Left colon (tissue), 2 donors: Measurements from ENCODE around the gene HOMER2. TPM values are rescaled to one million over a fixed set of nuclear protein-coding genes. Genes with fewer than 3 reads are reported as not detected.
"Not testable (repeated sequence)": the region's sequence is repeated elsewhere in the genome, so short reads cannot be mapped to it uniquely, and the experiment has no call there.

Experiments
- ATAC-seq: fragments of 200-7000 bp; cut with Tn5 transposase; one replicate; pipeline ENCODE4 v1.9.1; 2020; ENCODE audit warnings: mild to moderate bottlenecking, moderate library complexity
- DNase-seq, 2 donors: peaks; one replicate each; pipeline ENCODE4 v3.0.0-alpha.2; 2020
- intact Hi-C, 2 donors: fragments of 100-400 bp; cut with DNase I in 1 of 2; cut with micrococcal nuclease in 1 of 2; formaldehyde crosslinking; loops; one replicate each; pipeline versions ENCODE4 v1.11.2 to v1.14.0; 2022; cut with DNase I, micrococcal nuclease
- total RNA-seq, 2 donors: library from RNA; stranded (reverse); fragmentation: NEBNext Ultra II Directional; extraction: Animal tissue kit (Norgen Biotek cat#: 25700); gene quantifications; one replicate each; pipeline ENCODE4 v1.2.1, GENCODE V29; 2021
- donor health status: DM: no; HTN: no; CAD: no.
- donor health status: DM: yes; HTN: yes; CAD: no.

Gene HOMER2
- total RNA-seq, 2 donors from 2014 or later: 2.0 to 2.1 TPM

DNA sequence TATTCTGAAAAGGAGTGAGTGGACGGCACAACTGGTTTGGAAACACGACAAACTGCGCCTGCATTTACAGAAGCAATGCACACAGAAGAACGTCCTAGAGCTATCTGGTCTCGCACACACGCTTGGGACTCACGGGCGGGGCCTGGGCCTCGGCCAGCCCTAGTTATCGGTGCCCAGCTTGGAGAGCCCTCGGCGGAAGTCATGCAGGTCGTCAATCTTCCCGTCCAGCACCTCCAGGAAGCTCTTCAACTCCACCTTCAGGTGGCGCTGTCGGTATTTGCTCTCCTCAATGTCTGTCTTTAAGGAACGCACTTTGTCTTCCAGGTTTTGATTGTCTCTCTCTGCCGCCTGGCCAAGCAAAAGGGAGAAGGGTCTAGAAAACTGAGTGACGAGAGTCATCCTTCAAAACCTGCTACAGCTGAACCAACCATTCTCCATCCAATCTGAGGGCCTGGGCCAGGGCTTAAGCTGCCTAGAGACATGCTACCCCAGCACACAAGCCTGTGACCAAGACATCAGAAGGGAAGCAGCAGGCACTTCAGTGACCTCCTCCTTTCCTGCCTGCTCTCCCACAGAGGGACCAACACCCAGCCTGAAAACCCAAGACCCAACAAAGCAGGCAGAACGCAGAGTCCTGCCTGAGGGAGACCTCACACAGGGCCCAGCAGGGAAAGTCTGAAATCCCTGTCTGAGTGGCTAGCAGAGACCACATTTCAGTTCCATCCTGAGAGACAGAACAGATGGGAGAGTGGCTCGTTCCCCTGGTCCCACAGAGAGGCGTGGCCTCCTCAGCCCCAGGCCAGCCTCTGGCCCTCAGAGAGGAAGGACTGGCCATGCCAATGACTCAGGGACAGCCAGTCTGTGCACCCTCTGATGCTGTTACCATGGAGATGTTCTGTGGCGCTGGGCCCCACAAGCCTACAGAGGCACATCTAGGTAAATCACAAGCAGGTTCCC is 102.7 kb downstream of the HOMER2 start:
- DNase-seq: peak; percentile 79 to 86
- peak; percentile 99 for ATAC-seq
- intact Hi-C loops: no loop called here

DNA sequence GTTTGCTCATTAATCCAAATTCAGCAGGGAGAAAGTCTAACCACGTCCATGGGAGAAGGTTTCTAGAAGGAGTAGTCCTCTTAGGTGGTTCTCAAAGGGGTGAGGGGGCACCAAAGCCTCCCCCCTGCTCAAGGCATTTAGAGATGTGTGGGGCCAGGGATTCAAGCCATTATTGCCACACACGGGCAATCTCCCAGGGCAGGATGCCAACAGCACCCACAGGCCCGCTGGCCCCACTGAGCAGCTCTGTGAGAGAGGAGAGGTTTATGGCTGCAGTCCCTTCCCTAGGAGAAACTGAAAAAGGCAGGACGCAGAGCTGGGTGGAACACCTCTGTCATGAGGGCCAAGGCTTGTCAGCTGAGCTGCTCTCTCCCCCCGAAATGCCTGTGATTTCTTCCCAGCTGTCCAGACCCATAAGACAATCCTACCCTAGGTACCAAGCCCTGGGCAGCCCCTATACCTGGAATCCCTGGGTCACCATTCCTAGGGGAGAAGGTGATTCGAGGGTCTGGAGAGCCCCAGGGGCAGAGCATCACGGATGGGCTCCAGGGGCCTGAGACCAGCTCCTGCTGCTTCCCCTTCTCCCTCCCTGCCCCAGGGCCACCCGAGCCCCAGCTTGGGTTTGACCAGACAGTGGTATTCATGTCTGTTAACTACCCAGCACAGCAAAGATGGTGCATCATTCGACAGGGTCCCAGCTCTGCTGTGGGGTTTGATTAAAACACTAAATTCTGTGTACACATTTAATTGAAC is 104.1 kb downstream of the HOMER2 start:
- DNase-seq (no peak), ATAC-seq (no peak)
- intact Hi-C loops: no loop called here

DNA sequence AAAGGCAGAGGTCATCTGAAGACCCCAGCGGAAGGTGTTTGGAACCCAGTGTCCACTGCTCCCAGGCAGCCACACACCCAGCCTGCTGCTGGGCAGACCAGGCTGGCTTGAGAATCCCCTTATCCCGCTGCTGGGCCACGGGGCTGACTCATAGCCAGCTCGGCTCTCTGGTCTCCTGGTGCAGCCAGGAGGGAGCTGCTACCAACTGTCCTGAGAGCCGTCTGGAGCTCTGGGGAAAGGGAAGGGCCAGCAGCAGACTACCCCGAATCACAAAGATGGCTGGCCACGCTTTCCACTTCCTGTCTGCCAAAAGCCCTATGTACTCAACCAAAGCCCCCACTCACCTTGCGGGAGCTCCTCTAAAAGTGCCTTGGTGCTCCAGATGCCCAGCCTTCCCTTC is 104.8 kb downstream of the HOMER2 start:
- no peak for ATAC-seq
- intact Hi-C loops: no loop called here
- no peak for DNase-seq

DNA sequence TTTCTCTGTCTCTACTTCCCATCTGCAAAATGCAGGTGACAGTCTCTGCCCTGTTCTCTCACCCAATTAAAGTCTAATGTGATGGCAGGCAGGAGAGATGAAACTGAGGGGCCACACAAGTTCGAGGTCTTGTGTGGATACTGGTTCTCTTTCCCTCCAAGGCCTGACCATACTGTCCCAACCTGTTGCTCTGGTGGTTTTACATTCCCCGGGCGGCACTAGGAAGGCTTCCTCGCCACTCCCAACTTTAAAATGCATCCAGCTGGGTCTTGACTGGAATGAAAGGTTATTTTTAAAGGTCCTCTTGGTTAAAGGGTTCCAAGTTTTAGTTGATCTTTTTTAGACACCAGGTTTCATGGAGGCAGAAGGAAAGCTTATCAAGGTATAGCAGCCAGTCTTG is 105.9 kb downstream of the HOMER2 start:
- intact Hi-C loops: no loop called here
- ATAC-seq (no peak), DNase-seq (no peak)

DNA sequence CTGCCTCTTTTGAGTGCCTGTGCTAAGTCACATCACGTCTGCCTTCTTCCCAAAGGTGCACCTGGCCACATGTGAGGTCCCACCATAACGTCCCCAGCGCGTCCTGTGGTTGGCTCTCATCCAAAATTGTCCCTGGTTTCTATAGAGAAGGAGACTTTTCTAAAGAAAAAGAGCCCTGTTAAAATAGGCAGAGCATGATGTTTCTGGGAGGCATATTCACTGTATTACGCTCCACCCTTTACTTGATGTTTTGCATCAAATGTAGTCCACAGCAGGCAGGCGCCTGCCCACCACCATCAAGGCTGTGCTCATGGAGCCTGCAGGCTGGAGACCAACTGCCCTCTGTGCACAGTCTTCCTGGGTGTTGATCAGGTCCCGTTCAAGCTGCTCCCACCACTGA is 106.8 kb downstream of the HOMER2 start:
- no peak for ATAC-seq
- intact Hi-C loops: no loop called here
- DNase-seq: no peak

DNA sequence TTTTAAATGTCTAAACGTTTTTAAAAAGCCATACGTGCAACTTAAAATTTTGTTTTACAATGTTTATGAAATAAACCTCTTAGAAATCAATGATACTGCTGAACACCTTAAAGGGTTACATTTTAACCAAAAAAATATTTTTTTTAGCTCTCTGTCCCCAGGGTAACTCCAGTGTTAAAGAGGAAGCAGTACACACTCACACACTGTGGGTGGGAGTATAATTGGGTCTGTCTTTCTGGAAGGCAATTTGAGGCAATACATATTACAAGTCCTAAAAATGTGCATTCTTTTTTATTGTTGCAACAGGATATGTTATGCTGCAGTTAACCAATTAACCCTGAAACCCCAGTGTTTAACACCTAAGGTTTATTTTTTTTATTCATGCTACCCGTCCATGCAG is 109.0 kb downstream of the HOMER2 start:
- ATAC-seq (no peak), DNase-seq (no peak)
- intact Hi-C loops: no loop called here

DNA sequence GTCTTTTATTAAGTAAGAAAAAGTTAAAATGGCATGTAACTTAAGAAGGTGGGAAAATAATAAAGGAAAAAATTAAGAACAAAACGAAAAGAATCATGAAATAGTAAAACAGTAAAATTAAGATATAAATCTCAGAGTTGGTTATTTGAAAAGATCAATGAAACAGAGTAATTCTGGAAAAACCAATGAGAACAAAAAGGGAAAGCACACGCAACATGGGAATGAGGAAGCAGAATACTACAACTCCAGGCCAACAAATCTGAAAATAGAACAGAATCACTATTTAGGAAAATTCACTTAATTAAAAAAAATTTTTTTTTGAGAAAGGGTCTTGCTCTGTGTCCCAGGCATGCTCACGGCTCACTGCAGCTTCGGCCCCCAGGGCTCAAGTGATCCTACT is 112.4 kb downstream of the HOMER2 start:
- intact Hi-C loops: no loop called here
- DNase-seq: no peak
- no peak for ATAC-seq

DNA sequence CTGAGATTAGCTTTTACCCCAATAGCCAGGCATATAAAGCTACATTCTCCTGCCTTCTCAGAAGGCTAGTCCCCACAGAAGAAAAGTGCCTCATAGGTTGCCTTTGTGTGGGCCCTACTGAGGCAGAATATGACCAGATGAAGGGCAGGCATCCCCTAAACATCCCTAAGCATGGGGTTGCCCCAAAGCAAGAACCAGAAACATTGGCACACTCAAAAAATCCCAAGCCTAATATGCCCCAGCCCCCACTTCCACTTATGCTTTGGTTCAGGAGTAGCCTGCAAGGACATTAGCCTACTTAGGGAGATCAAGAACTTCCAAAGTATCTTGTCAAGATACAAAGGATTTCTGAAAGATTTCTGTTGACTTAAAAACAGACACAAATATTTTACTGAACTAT is 113.4 kb downstream of the HOMER2 start:
- DNase-seq (no peak), ATAC-seq (no peak)
- intact Hi-C loops: no loop called here

DNA sequence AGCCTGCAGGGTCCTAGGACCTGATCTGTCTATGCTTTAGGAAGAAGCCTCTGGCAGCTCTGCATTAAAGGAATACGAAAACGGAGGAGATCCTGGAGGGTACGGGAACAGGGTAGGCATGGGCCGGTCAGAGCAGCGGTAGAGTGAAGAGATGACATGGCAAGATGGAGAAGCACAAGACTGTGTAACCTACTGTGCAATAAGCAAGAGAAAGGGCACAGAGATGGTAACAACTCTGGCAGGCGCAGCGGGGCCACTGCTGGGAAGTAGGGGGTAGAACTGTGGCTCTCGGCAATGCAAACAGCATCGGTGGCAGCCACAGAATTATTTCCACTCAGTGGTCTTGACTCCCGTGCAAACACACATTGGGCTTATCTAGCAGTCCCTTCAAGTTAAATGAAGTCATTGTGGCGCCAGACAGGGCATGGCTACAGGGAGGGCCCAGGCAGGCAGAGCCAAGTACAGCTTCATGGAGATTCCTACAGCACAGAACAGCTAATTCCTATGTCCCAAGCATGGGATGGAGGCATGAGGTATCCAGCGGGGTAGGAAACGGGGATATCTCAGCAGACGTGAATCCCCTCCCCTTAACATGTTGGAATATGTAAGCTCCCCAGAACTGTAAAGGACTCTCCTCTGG is 114.3 kb downstream of the HOMER2 start:
- ATAC-seq: no peak
- DNase-seq: no peak
- intact Hi-C loops: no loop called here

DNA sequence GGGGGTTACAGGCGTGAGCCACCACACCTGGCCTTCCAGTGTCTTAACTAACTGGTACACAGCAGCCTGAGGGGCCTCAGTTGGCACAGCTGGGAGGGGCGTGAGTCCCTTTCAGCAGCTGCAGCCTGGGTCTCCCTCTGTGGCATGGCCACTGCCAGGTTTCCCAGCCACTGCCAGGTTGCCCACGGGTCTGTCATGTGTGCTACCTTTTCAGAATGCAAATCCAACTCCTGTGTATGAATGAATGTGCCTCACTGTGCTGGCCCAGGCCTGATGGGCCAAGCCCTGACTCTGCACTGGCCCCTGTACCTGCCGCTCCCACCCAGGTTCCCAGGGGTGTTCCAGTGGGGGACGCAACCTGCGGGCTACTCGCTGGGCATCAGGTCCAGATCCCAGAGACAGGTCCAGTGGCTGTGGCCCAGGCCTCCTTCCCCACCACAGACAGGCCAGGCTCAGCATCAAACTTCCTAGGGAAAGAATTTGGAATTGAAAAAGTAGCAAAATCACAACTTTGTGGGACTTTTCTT is 117.1 kb downstream of the HOMER2 start:
- intact Hi-C loops: no loop called here
- DNase-seq (no peak), ATAC-seq (no peak)

DNA sequence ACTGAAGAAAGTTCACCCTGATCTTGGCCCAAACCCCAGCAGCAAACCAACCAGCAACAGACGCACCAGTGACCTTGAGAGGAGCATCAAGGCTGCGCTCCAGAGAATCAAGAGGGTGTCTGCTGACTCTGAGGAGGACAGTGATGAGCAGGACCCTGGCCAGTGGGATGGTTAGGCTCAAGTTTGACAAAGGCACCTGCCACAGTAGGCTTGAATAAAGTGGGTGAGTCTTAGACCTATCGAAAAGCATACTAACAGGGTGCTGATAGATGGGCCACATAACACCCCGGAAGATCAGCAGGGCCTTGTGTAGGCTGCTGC is 119.2 kb downstream of the HOMER2 start:
- DNase-seq: no peak
- intact Hi-C loops: no loop called here
- no peak for ATAC-seq

DNA sequence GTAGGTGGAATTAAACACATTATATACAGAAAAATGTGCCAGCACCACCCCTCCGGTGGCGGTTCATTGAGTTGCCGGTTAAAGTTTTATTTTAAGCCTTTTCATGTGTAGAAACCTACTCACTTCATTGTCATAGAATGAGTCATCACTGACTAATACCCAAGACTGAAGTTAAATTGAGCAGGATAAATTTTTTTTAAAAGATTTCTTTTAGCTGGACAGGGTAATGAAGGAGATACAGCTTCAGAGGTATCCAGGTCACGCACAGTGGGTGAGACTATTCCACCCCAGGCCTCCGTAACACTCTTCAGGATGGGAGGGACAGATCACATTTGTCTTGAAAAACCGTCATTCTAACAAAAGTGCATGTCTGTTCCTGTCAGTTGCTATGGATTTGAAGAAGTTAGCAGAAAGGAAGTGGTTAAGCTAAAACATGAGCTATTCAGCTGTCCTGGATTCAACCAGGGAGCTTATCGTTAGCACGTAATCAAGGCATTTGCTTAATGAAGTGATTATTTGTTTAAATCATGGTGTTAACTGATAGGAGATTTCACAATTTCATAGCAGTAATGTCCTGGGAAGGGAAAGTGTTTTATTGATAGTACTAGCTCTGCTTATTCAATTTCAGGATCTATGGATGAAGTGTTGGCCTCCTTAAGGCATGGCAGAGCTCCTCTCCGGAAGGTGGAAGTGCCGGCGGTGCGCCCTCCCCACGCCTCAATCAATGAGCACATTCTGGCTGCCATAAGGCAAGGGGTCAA is 119.7 kb downstream of the HOMER2 start:
- no peak for ATAC-seq

DNA sequence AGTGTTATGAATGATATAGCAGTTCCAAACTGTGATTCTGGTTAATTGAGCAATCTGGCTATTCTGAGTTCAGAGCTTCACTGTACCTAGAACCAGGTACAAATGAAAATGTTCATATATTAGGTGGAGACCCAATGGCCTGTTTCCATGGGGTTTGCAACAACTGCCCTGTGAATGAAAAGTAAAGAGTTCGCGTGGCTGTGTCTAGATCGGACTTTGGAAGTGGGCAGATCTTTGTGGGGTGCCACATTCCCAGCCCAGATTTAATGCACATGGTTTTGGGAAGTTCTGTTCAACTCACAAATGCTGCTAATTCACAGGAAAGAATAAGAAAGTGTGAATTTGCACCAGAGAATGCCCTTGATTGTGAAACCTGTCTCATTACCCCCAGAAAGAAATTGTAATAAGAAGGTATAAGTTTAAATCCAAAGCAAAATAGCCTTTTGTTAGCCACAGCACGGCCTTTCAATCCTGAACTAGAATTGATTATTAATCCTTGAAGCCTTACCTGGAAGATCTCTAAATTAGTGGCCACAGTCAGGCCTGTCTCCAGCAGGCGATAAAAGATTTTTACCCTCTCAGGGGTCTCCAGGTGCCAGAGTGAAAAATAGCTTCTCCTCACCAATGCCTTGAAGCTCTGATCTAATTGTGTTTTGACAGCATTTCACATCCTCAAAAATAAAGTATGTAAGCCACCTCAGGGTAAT is 120.5 kb downstream of the HOMER2 start:
- intact Hi-C loops: no loop called here
- no peak for ATAC-seq
- DNase-seq: no peak

More for the DNA sequence above, 119.7 kb downstream of the HOMER2 start:
- DNase-seq: no peak
- intact Hi-C loops: no loop called here

DNA sequence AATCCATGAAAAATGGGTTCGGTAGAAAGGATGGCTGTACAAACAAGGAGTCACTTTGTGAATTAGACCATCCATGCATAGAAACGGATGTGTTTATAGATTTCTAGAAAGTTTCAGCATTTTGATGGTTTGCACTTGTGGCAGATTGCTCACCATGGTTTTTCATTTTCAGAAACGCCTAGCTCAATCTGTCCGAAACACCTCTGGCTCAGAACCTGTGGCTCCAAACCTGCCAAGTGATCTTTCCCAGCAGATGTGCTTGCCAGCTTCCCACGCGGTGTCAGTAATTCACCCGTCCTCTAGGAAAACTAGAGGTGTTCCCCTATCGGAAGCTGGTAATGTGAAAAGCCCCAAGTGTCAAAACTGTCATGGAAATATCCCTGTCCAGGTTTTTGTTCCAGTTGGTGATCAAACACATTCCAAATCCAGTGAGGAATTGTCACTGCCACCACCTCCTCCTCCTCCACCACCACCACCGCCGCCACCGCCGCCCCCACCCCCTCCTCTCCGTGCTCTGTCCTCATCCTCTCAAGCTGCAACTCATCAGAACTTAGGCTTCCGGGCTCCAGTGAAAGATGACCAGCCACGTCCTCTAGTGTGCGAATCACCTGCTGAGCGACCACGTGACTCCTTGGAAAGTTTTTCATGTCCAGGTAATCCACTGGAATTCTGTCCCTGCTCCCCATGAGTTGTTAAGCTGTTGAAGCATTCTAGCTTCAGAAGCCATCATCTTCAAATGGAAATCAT is 121.9 kb downstream of the HOMER2 start:
- DNase-seq (no peak), ATAC-seq (no peak)
- intact Hi-C loops: no loop called here

DNA sequence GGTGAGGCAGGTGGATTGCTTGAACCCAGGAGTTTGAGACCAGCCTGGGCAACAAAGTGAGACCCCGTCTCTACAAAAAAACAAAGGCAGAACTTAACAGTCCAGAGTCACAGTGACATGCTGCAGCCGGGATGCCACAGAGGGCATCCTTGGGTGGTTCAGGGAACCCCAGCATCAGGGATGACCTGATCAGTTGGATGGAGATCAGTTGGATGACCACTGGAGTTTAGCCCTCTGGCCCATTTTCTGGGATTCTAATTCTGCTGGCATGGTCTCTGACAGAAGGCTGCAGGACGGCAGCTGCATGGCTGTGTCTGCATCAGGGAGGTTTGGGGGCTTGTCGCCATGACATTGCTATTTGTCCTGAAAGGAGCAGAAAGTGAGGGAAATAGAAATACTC is 123.3 kb downstream of the HOMER2 start:
- DNase-seq: no peak
- no peak for ATAC-seq
- intact Hi-C loops: no loop called here

DNA sequence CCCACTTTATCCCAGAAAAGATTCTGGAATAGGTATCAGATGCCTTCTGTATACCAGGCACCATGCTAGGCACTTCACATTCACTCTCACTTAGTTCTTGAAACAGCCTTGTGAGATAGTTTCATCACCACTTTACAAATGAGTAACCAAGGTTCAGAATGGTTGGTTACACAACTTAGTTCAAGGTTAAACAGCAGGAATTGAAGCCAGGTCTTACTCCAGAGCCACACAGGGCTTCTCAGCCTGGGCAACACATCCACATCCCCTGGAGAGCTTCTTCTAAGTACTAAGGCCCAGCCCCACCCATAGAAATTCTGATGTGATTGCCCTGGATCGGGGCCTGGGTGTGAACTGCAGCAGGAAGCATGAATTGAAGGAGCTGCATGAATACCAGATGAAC is 124.4 kb downstream of the HOMER2 start:
- peak; percentile 31 for ATAC-seq
- no peak for DNase-seq
- intact Hi-C loops: no loop called here

DNA sequence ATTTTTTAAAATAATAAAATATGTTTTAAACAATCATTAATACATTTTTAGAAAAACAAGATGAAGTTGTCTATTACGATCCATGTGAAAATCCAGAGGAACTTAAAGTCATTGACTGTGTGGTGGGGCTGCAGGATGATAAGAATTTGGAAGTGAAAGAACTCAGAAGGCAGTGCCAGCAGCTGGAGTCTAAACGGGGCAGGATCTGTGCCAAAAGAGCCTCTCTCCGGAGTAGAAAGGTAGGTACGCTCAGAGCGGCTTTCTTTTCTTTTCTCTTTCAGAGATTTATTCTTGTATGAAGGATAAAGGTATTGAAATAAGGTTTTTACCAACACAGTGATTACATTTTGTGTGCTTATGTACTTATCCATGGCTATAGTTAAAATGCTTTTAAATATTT is 129.5 kb downstream of the HOMER2 start:
- DNase-seq: no peak
- ATAC-seq: no peak
- intact Hi-C loops: no loop called here

DNA sequence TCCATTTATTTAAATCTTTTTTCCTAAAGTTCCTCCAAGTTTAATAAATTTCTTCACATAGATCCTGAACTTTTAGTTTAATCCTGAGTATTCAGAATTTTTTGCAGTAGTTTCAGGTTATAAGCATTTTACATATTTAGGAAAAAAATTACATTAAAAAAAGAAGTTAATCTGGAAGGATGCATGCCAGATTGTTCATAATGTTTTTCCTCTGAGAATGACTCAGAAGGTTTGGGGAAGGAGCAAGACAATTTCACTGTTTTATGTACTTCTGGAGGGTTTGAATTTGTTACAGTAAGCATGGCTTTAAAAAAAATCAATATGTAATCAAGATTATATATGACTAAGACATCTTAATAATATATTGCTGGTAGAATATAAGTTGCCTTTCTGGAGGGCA is 130.7 kb downstream of the HOMER2 start:
- DNase-seq, intact Hi-C loops, ATAC-seq: not testable (repeated sequence)
